GM10847 (cell line): ENCODE results near the gene NIPBL.

ENCODE experiments used
- POLR2A ChIP-seq: IDR thresholded peaks from 2 replicates; pipeline ENCODE4 v1.6.1; 2011; ENCODE audit not compliant: insufficient read length; ENCODE audit errors: extremely low read depth

The NIPBL gene

GRCh38 chr5:36886791-36887190, 10.2 kb downstream of the NIPBL start:
- TF ChIP-seq POLR2A: no peak

- no peak for TF ChIP-seq POLR2A
Observed at GRCh38 chr5:36887532-36887931, 11.0 kb downstream of the NIPBL start.

GRCh38 chr5:36888303-36888702, 11.7 kb downstream of the NIPBL start:
- TF ChIP-seq POLR2A: no peak

DNA sequence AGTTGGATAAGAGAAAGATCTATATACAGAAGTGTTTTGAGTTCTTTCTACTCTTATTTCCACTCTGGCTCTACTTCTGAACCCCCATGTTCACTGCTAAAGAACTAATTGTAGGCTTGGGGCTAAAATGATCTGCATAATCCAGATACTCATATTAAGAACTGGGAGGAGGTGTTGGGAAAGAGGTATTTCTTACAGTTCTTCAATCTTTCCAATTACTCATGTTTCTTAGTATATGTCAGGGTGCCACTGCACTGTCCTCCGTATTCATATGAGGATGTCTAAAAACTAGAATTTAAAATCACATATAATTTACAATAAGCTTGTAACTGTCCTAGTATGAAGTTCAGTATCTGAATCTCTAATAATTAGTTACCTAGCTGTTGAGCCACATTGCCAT, 12.7 kb downstream of the NIPBL start:
- TF ChIP-seq POLR2A: no peak

- TF ChIP-seq POLR2A: no peak
Observed at GRCh38 chr5:36891266-36891665, 14.7 kb downstream of the NIPBL start.

- TF ChIP-seq POLR2A: no peak
Observed at GRCh38 chr5:36894954-36895353, 18.4 kb downstream of the NIPBL start.

DNA sequence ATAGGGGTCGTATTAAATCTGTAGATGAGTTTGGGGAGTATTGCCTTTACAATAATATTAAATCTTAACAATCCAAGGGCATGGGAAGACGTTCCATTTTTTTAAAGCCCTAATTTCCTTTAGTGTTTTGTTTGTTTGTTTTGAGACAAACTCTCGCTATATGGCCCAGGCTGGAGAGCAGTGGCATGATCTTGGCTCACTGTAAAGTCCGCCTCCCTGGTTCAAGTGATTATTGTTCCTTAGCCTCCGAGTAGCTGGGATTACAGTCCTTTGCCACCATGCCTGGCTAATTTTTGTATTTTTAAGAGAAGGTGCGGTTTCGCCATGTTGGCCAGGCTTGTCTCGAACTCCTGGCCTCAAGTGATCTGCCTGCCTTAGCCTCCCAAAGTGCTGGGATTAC, 19.9 kb downstream of the NIPBL start:
- no peak for TF ChIP-seq POLR2A

DNA sequence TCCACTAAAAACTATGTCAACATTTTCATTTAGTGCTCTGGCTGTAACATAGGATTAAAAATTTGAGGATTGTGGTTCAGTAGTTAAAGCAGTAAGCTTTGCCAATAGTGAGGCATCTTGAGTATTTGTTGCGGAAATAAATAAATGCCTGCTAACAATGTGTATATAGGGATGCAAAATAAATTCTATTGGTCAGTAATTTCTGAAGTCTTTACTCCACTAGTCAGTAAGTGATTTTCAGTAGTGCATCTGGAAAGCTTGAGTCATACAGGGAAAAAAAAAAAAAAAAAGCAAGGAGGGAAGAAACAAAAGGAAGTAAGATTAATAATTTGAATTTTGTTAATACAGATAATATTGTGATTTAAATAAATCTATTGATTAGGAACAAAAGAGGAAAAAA, 21.0 kb downstream of the NIPBL start:
- no peak for TF ChIP-seq POLR2A

DNA sequence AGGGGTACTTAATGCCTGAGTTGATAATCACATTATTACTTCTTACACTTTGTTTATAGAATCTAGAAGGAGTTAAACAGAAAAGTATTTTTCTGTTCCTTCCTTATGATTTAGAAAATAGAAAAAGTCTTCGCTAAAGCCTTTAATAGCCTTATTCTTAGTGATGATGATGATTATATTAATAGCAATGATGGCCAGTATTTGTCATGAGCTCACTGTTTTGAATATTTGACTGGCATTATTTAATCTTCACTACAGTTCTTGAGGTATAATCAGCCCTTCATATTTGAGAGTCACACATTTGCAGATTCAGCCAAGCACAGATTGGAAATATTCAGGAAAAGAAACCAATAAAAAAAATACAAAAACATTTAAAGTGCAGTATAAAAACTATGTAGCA, 23.3 kb downstream of the NIPBL start:
- no peak for TF ChIP-seq POLR2A

- no peak for TF ChIP-seq POLR2A
Observed at GRCh38 chr5:36900283-36900682, 23.7 kb downstream of the NIPBL start.

- no peak for TF ChIP-seq POLR2A
Observed at GRCh38 chr5:36901856-36902255, 25.3 kb downstream of the NIPBL start.

GRCh38 chr5:36902353-36902752, 25.8 kb downstream of the NIPBL start:
- TF ChIP-seq POLR2A: no peak

GRCh38 chr5:36904677-36905076, 28.1 kb downstream of the NIPBL start:
- TF ChIP-seq POLR2A: no peak

GRCh38 chr5:36908544-36909260, 32.1 kb downstream of the NIPBL start:
- TF ChIP-seq POLR2A: no peak

GRCh38 chr5:36915653-36916052, 39.1 kb downstream of the NIPBL start:
- TF ChIP-seq POLR2A: no peak

DNA sequence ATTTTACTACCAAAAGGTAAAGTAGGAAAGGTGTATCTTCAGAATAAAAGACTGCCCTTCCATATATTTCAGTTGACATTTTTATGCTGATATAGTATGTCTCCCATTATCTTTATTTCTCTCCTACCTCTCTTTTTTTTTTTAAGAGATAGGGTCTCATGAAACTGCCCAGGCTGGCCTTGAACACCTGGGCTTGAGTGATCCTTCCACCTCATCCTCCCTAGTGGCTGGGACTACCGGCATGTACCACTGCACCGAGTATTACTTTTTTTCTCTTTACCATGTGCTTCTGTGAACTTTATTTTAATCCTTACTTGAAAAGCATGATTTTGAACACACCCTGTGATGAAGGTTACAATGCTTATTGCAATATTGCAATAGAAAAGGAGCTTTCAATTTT, 42.7 kb downstream of the NIPBL start:
- no peak for TF ChIP-seq POLR2A

- TF ChIP-seq POLR2A: no peak
Observed at GRCh38 chr5:36919650-36920049, 43.1 kb downstream of the NIPBL start.

GRCh38 chr5:36928947-36929346, 52.4 kb downstream of the NIPBL start:
- no peak for TF ChIP-seq POLR2A

GRCh38 chr5:36929438-36929837, 52.9 kb downstream of the NIPBL start:
- no peak for TF ChIP-seq POLR2A
